SW480 (cell line): ENCODE results near the gene FBXO41.

Experiments used
- DNase-seq: peaks from one replicate; pipeline ENCODE4 v3.0.0-alpha.2; 2016; ENCODE audit warnings: low spot score

Gene FBXO41

DNA sequence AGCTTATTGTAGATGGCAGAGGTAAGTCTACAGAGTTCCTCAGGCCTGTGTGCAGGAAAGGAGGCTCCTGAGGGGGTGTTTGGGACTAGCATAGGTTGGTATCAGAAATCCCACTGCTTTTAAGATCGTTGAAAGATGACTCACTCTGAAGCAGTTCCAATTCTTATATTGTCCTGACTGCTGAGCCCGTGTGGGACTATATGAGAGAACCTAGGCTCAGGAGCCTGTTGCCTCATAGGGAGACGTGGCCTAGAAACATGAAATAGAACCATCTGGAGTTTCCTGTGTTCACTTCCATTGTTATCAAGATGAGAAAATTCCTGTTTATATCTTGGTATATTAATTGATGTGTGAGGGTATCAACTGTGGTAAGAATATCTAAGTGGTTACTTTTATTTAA, 44.5 kb downstream of the FBXO41 start:
- no peak for DNase-seq

DNA sequence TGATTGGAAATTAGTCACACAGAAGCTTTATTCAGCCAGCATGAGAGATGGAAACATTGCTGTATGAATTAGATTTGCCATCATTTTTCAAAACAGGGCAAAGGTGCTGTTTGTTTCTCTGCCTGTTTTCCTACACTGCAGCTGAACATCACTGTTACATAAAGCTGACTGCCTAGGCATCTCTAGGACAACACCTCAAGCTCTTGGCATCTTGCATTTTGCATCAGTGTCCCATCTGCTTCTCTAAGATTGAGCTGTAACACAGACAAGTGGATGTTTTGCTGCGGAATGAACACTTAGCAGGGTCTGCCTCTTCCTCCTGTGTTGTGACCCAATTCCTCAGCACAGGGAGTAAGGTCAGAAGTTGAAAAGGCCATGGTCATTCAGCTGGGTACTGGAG, 45.3 kb downstream of the FBXO41 start:
- DNase-seq, result no peak

DNA sequence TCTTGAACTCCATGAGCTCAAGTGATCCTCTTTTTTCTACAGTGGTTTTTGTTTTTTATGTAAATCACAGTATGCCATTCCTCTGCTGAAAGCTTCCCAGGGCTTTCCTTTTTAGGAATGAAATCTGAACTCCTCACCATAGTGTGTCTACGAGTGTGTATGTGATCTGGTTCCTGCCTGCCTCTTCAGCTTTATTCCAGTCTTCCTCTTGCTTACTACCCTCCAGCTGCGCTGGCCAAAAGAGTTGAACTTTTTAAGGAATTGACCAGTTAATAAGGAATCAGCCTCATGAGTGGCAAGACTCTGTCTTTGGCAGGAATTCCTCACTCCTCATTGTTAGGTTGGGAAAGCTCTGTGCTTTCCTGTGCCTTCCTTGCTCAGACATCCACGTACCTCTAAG, 46.1 kb downstream of the FBXO41 start:
- DNase-seq, result no peak

DNA sequence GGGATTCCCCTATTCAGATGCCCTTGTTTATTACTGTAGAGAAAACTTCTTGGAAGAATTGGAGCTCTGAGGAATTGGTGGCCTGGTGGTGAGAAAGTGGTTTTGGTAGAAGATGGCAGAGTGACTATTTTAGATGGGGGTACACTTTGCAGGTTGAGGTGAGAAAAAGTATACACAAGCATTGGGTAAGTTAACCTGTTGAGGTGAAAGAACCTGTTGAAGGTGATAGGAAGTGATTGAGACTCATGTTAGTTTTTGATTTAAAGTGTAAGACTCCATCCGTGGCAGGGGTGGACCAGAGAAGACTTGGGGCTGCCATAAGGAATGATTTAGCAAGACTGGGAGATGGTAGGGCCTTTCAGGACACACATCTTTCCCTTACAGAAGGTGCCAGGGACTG, 47.1 kb downstream of the FBXO41 start:
- no peak for DNase-seq

DNA sequence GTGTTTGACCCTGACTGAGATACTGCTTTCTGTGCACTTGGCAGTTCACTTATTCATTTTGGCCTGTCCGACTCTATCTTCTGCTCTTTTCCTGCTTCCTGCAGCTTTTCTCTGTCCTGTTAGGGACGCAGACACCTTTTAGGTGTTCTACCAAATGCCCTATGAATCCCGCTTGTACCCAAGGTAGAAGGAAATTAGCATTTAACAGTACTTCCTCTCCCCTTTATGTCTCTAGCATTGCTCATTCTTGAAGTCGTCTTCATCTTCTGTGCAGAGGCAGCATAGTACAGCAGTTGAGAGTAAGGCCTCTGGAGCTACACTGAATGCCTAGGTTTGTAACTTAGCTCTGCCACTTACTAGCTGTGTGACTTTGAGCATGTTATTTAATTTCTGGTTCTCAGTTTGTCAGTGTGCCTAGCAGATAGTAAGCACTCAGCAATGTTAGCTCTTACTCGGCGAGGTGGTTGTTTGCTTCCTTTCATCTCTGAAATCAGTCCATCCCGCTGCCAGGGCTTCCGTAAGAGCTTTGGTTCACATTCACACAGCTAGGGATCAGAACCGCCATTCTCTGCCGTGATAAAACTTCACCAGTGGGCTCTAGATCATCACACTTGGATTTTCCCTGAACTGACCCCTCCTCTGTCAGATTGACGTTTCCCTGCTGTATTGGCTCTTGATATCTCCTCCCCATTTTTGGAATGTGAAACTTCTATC, 48.8 kb downstream of the FBXO41 start:
- no peak for DNase-seq

DNA sequence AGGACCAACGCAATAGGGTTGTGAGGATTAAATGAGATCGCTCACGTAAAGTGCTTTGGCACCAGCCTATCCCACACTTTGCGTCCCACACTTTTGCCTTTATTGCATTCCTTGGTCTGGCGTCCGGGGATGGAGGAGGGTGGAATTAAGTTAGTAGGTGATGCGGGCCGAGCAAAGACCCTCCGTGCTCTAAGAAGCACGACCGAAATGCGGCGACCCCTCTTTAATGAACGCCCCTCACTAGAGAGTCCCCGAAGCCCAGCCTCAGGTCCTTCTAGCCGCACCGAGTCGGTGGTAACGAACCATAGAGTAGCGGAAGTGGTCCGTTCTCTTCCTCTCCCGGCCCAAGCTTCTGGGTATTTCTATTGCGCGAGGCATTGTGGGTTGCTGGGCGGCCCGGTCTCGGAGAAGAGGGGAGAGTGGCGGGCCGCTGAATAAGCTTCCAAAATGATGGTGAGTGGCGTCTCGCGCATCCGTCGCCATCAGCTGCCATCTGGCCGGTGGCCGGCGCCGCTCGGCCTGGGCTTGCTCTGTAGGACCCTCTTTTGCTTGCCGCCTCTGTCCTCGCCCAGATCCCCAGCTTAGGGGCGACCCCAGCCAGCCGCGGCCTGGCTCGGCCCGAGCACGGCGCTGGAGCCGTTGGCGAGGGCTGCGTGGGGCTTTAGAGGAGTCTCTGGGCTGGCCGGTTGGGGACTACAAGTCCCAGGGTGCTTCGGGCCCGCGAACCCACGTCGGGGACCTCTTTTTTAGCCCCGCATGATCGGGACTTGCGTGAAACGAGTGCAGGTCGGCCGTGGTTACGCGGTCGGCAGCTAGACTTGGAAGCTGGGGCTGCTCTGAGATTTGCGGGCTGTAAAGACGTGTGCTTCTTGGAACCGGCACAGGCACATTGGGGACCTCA, 50.1 kb downstream of the FBXO41 start, which contains the start of gene CCT7:
TSS of gene CCT7 (plus strand) at position 377 of the 901 bp plus-strand sequence. CDS start at position 448, 71 bp downstream.
- DNase-seq, result peak; percentile 100

DNA sequence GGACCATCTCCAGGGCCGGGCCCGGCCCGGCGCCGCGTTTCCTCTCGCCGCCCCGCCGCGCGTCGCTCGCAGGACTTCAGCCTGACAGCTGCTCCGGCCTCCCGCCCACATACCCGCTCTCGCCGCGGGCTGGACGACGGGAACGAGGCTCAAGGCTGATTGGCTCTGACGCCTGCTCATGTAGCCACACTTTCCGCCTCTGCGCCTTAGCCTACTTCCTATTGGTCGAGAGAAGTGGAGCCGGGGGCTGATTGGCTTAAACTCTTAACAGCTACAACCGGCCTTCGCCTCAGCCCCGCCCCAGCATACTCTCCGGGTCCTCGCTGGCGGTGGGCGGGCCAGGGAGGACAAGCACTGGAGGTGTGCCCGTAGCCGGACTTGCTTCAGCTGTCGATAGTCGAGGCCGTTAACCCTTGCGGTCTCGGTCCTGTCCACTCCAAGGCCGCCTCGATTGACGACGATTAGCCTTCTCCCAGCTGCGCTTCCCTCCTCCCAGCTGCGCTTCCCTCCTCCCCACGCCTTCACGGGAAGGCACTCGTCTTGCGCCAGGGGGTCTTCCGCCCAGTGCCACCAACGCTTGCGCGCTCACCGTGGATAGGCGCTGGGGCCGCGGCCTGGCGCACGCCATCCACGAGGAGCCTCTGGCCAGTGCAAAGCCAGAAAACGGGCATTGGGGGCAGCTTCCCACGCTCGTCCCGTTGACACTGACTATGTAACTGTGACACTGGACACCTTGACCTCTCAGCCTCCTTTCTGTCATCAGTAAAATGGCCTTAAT, 50.9 kb downstream of the FBXO41 start, which contains the start of gene PRADC1:
TSS of gene PRADC1 (minus strand) at position 86 of the 778 bp plus-strand sequence. CDS start at position 7, 79 bp downstream.
- DNase-seq, result peak; percentile 100

DNA sequence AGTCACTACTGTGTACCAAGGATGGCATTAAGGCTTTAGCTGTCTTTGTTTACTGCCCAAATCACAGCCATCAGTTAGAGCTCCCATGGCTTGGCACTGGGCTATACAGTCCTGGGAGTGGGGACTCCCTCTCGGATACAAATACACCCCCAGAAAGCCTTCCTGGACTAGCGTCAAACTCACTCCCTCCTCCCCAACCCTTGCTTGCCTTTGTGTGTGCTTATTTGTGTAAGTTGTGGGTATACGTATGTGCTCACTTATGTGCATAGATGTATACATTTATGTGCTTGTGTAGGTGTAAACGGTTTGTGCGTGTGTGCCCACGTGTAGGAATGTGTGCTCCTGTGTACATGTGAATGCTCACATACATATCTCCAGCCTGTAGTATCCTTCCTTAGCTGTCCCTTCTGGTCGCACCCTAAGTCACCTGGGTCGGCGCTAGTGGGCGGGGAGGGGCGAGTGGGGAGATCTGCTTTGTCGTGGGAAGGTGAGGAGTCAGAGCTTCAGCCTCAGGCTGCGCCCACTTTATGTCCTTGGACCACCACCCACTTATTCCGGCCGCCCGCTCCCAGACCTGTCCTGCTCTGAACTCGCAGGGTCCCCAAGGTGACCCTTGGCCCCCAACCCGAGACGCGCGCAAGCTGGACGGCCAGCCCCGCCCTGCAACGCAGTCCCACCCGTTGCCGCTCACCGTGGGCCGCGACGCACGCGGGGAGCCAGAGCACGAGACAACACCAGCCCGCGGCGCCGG, 51.7 kb downstream of the FBXO41 start:
- peak; percentile 65 for DNase-seq

DNA sequence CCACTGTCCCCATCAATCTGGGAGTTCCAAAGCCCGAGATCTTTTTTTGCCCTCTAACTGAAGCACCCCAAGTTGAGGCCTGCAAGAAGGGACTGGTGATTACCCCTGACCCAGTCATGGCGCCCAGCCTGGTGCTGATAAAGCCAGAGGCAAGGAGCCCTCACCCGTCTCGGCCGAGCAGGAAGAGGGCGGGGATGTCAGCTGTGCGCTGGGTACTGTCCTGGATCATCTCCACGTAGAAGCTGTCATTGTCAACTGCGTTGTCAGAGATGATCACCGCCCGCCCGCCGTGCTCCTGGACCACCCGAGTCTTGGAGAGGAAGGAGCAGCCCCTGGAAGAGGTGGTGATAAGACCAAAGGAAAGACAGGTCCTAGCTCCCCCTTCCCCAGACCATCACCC, 55.6 kb downstream of the FBXO41 start:
- DNase-seq, result no peak

DNA sequence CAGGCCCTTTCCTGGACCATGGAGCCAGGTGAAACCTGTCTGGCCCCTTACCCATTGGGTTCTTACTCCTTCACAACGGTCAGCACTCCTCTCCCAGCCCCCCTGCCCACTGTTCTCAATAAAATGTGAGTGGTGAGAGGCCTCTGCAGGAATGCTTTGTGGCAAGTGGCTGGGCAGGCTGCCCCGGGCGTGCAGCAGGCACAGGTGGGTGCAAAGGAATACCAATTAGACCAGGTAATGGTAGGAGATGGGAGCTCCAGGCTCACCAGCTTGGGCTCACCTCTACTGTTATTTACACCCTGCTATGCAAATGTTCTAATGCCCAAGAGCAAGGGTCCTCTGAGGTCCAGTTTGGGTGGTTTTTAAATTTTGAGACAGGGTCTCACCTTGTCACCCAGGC, 57.2 kb downstream of the FBXO41 start:
- no peak for DNase-seq

DNA sequence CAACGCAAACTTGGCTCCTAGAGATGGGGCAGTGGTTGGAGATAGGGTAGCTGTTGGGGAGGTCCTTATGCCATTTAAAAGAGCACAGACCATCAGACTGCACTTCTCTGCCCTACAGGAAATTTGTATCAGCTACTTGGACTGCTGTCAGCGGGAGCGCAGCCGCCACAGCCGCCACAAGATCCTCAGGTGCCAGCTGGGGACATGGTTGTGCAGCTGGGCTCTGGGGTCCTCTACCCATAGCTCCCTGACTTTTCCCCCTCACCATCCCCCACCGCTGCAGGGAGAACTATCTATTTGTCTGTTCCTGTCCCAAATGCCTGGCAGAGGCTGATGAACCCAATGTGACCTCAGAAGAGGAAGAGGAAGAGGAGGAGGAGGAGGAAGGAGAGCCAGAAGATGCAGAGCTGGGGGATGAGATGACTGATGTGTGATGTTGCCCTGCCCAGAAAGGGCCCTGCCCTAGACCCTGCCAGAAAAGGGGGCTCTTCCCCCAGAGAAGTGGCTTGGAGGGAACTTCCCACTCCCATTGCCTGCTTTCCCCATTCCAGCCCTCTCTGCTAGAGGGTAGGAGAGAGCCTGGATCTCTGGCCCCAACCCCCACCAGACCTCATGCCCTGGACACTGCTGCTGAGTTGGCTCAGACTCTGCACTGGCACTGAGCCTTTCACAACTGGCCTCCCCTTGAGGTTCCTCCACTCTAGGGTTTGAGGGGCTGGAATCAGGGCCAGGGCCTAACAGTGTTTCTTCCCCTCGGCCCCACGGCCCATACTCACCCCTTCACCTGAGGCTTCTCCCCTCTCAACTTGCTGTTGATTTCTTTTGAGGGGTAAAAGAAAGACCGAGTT, 58.5 kb downstream of the FBXO41 start:
- DNase-seq, result no peak

DNA sequence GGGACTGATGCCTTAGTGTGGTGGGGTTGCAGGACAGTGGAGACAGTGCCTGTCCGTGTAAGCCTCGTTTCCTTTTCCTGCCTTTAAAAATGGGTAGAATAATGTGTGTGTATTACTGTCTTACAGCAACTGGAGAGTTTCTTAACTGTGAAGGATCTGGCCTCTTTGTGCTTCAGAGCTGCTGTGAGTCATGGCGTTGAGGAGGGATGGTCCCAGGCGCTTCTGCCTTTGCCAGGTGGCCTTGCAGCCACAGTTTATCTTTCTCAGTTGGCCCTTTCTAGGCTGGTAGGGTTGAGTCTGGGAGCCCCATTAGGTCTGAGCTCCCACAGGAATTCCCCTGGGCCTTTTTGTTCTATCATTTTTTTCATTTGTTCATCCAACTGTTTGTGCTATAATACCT, 60.5 kb downstream of the FBXO41 start:
- no peak for DNase-seq

DNA sequence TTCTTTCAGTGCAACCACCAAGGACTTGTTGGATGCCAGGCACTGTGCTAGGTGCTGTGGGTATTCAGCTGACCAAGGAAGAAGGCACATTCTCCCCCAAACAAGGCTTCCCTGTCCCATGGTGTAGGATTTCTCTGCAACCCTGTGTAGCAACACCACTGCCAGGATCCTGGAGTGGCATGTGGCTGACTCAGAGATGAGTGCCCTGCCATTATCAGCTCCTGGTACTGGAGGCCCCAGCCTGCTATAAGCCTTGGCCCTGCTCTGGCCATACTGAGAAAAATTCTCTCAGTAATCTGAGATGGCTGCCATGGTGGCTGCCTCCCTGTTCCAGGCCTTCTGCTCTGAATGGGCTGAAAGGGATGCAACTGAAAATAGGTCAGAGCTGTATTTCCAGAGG, 66.0 kb downstream of the FBXO41 start:
- no peak for DNase-seq

DNA sequence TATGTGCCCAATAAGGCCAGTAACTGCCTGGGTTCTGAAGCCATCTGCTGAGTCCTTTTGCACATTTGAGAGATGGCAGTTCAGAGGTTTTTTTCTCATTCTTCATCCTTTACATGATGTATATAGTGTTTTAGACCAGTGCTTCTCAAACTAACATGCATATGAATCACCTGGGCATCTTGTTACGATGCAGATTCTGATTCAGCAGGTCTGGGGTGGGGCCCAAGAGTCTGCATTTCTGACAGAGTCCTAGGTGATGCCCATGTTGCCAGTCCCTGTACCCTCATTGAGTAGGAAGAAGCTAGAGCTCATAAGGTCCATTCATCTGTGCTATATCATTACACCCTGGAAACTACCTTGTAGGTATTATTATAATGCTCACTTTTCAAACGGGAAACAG, 66.5 kb downstream of the FBXO41 start:
- DNase-seq, result no peak

DNA sequence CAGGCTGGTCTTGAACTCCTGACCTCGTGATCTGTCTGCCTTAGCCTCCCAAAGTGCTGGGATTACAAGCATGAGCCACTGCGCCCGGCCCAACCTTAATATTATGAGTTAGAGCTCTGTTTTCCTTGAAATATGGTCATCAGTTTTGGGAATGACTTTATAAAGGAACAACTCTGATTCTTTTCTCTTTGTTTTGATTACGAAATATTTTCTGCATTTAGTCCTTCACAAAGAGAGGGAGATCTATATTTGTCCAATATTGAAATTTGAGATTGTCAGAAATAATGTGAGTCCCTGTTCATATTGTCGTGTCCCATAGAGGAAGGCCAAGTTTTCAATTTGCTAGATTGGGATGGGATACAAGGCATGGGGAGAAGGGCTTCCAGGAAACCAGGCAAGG, 67.1 kb downstream of the FBXO41 start:
- no peak for DNase-seq

DNA sequence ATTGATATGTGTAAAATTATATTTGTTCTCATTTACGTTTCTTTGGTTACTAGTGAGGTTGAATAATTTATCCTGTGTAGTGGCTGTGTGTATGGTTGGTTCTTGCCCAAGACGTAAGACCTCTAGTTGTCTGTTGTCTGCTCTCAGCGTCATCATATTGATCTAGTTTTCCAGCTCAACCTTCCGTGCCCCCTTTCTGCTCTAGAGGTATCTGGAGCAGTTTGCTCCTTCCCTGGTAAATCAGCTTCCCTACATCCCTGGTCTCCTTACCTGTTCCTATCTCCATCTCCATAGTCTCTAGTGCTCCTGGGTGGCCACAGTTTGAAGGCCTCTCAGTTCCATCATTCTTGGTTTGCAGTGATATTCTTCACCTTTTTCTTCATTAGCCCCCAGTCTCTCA, 69.0 kb downstream of the FBXO41 start:
- no peak for DNase-seq

DNA sequence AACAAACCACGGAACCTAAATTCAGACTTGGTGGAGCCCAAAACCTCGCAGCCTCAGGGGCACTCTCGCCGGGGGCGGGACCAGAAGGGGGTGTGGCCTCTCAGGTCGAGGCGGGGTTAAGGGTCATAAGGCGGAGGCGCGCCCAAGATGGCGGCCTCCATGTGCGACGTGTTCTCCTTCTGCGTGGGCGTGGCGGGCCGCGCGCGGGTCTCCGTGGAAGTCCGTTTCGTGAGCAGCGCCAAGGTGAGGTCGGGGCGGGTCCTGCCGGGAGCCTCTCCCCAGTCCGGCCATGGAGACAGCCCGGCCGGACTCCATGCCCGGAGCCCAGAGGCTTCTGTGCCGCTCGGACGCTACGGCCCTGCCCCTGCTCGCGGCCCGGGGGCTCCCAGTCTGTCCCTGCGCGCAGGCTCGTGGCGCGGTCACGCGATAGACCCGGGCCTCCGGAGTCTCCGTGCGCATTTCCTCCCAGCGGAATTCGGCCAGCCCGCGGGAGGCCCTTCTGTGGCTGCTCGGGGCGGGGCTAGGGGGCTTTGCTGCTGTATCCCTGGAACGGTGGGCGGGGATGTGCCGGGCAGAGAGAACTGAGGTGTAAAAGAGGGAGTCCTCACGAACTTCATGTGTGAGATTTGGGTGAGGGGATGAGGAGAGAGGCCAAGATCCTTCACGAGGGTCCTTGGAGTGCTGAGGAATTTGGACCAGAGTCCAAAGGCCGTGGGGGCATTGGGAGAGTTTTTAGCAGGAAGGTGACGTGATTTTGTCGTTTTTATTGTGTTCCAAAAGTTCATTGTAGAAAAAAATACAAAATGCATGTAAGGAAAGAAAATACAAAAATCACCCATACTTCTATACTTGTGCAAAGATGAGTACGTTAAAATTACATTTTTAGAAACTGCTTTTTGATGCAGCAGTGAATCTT, 69.9 kb downstream of the FBXO41 start, which contains the start of gene SMYD5:
TSS of gene SMYD5 (plus strand) at position 126 of the 916 bp plus-strand sequence. CDS start at position 148, 22 bp downstream.
- peak; percentile 85 for DNase-seq

DNA sequence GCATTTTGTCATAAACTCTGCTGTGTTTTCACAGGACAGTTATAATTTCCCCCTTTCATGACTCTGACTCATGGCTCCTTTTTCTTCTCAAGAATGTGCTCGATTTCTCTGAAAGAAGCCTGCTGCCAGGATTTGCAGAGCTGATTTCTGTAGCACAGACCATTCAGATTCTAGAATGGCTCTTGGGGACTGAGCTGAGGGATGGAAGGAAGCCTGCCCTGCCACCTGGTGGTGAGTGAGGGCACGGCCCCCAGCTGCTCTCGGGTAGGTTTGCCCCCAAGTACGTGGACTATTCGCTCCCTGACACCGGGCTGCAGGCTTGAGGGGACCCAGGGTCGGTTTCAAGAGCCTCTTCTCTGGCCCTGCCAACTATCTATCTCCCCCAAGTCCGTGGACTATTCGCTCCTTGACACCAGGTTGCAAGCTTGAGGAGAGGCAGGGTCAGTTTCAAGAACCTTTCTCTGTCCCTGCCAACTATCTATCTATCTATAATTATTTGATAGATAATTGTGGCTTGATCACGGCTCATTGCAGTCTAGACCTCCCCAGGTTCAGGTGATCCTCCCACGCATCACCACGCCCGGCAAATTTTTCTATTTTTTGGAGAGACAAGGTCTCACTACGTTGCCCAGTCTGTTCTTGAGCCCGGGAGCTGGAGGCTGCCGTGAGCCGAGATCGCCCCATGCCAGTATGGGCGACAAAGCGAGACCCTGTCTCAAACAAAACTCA, 71.7 kb downstream of the FBXO41 start:
- peak; percentile 77 for DNase-seq

DNA sequence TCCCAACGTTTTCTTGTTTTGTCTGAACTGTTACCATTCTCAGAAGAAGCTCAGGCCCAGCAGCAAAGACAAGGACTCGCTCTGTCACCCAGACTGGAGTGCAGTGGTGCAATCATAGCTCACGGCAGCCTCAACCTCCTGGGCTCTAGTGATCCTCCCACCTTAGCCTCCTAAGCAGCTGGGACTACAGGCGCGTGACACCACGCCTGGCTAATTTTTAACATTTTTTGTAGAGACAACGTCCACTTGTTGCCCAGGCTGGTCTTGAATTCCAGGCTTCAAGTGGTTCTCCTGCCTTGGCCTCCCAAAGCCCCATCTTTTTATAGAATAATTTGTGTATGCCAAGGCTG, 72.2 kb downstream of the FBXO41 start:
- DNase-seq, result no peak
